Measurements from ENCODE around the gene BSPH1. TPM values are rescaled to one million over a fixed set of nuclear protein-coding genes. Genes with fewer than 3 reads are reported as not detected.
"Not testable (repeated sequence)": the region's sequence is repeated elsewhere in the genome, so short reads cannot be mapped to it uniquely, and the experiment has no call there.

The BSPH1 gene
- total and polyA plus RNA-seq, 2 donors (not counting 1 experiment from before 2014, with no cell fraction given), result not detected

- ATAC-seq (ENCODE audit: low read depth); H3K4me2 ChIP-seq (replicated peaks; ENCODE audit: low read depth, low read length, poor library complexity, severe bottlenecking); H3K4me3 Mint-ChIP-seq; H2AFZ ChIP-seq (ENCODE audit: insufficient read depth, low read depth, low read length, poor library complexity, severe bottlenecking); H3K9me3 Mint-ChIP-seq (ENCODE audit: insufficient read depth); H3K27ac Mint-ChIP-seq; H3K9me3 ChIP-seq (ENCODE audit: control extremely low read depth in 1 of 3, control insufficient read depth in 2 of 3, insufficient read depth in 1 of 3, low read length in 2 of 3); intact Hi-C loops (cut with micrococcal nuclease); DNase-seq; H3K9ac ChIP-seq (ENCODE audit: low read length); H3K79me2 ChIP-seq (ENCODE audit: control insufficient read depth, insufficient read depth, low read length); POLR2A ChIA-PET; H4K20me1 ChIP-seq (ENCODE audit: control insufficient read depth, insufficient read depth, low read length, poor library complexity, severe bottlenecking); CTCF ChIA-PET; H3K27me3 Mint-ChIP-seq; H3K27ac ChIP-seq (ENCODE audit: low read length in 2 of 2); H3K4me1 ChIP-seq (ENCODE audit: control insufficient read depth in 2 of 2, insufficient read depth in 2 of 2, low read length in 2 of 2); H3K36me3 ChIP-seq (replicated peaks in 1 of 2; ENCODE audit: control extremely low read depth in 1 of 2, control insufficient read depth in 1 of 2, extremely low read depth in 1 of 2, insufficient read depth in 2 of 2, low read length in 1 of 2); H3K4me3 ChIP-seq (ENCODE audit: control extremely low read depth in 1 of 5, extremely low read depth in 1 of 5, insufficient read depth in 1 of 5, low read depth in 2 of 5, low read length in 4 of 5); H3K4me1 Mint-ChIP-seq; H3K27me3 ChIP-seq (replicated peaks in 1 of 4; ENCODE audit: control extremely low read depth in 1 of 4, control insufficient read depth in 3 of 4, insufficient read depth in 4 of 4, low read length in 3 of 4): not testable (repeated sequence)
- no CpG with 5 or more reads among the region's 21 CpGs for WGBS (ENCODE audit: insufficient coverage)
Observed at GRCh38 chr19:47952132-47952531, 39.8 kb downstream of the BSPH1 start.

- H3K4me3 Mint-ChIP-seq; H3K27me3 ChIP-seq (replicated peaks in 1 of 4; ENCODE audit: control extremely low read depth in 1 of 4, control insufficient read depth in 3 of 4, insufficient read depth in 4 of 4, low read length in 3 of 4); intact Hi-C loops (cut with micrococcal nuclease); H3K27ac ChIP-seq (ENCODE audit: low read length in 2 of 2); DNase-seq; H3K9ac ChIP-seq (ENCODE audit: low read length); H2AFZ ChIP-seq (ENCODE audit: insufficient read depth, low read depth, low read length, poor library complexity, severe bottlenecking); H3K27me3 Mint-ChIP-seq; H3K4me2 ChIP-seq (replicated peaks; ENCODE audit: low read depth, low read length, poor library complexity, severe bottlenecking); H4K20me1 ChIP-seq (ENCODE audit: control insufficient read depth, insufficient read depth, low read length, poor library complexity, severe bottlenecking); H3K4me3 ChIP-seq (ENCODE audit: control extremely low read depth in 1 of 5, extremely low read depth in 1 of 5, insufficient read depth in 1 of 5, low read depth in 2 of 5, low read length in 4 of 5); H3K4me1 Mint-ChIP-seq; H3K9me3 Mint-ChIP-seq (ENCODE audit: insufficient read depth); H3K4me1 ChIP-seq (ENCODE audit: control insufficient read depth in 2 of 2, insufficient read depth in 2 of 2, low read length in 2 of 2); H3K9me3 ChIP-seq (ENCODE audit: control extremely low read depth in 1 of 3, control insufficient read depth in 2 of 3, insufficient read depth in 1 of 3, low read length in 2 of 3); H3K27ac Mint-ChIP-seq; ATAC-seq (ENCODE audit: low read depth); CTCF ChIA-PET; POLR2A ChIA-PET; H3K79me2 ChIP-seq (ENCODE audit: control insufficient read depth, insufficient read depth, low read length); H3K36me3 ChIP-seq (replicated peaks in 1 of 2; ENCODE audit: control extremely low read depth in 1 of 2, control insufficient read depth in 1 of 2, extremely low read depth in 1 of 2, insufficient read depth in 2 of 2, low read length in 1 of 2): not testable (repeated sequence)
- TF ChIP-seq, protein P1, sequence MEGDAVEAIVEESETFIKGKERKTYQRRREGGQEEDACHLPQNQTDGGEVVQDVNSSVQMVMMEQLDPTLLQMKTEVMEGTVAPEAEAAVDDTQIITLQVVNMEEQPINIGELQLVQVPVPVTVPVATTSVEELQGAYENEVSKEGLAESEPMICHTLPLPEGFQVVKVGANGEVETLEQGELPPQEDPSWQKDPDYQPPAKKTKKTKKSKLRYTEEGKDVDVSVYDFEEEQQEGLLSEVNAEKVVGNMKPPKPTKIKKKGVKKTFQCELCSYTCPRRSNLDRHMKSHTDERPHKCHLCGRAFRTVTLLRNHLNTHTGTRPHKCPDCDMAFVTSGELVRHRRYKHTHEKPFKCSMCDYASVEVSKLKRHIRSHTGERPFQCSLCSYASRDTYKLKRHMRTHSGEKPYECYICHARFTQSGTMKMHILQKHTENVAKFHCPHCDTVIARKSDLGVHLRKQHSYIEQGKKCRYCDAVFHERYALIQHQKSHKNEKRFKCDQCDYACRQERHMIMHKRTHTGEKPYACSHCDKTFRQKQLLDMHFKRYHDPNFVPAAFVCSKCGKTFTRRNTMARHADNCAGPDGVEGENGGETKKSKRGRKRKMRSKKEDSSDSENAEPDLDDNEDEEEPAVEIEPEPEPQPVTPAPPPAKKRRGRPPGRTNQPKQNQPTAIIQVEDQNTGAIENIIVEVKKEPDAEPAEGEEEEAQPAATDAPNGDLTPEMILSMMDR (IDR thresholded peaks at IDR 0.05), result peak; percentile 14
- 94% methylated on average over 15 of the region's 24 CpGs for WGBS (ENCODE audit: insufficient coverage)
Observed at GRCh38 chr19:47949852-47950521, 42.0 kb downstream of the BSPH1 start.

- H3K27me3 Mint-ChIP-seq; H3K4me3 ChIP-seq (ENCODE audit: control extremely low read depth in 1 of 5, extremely low read depth in 1 of 5, insufficient read depth in 1 of 5, low read depth in 2 of 5, low read length in 4 of 5); H3K4me1 ChIP-seq (ENCODE audit: control insufficient read depth in 2 of 2, insufficient read depth in 2 of 2, low read length in 2 of 2); H3K36me3 ChIP-seq (replicated peaks in 1 of 2; ENCODE audit: control extremely low read depth in 1 of 2, control insufficient read depth in 1 of 2, extremely low read depth in 1 of 2, insufficient read depth in 2 of 2, low read length in 1 of 2); CTCF ChIA-PET; H2AFZ ChIP-seq (ENCODE audit: insufficient read depth, low read depth, low read length, poor library complexity, severe bottlenecking); H4K20me1 ChIP-seq (ENCODE audit: control insufficient read depth, insufficient read depth, low read length, poor library complexity, severe bottlenecking); H3K79me2 ChIP-seq (ENCODE audit: control insufficient read depth, insufficient read depth, low read length); H3K4me2 ChIP-seq (replicated peaks; ENCODE audit: low read depth, low read length, poor library complexity, severe bottlenecking); H3K9ac ChIP-seq (ENCODE audit: low read length); H3K4me1 Mint-ChIP-seq; POLR2A ChIA-PET; DNase-seq; H3K4me3 Mint-ChIP-seq; H3K27me3 ChIP-seq (replicated peaks in 1 of 4; ENCODE audit: control extremely low read depth in 1 of 4, control insufficient read depth in 3 of 4, insufficient read depth in 4 of 4, low read length in 3 of 4); H3K9me3 Mint-ChIP-seq (ENCODE audit: insufficient read depth); intact Hi-C loops (cut with micrococcal nuclease); H3K27ac Mint-ChIP-seq; H3K27ac ChIP-seq (ENCODE audit: low read length in 2 of 2); H3K9me3 ChIP-seq (ENCODE audit: control extremely low read depth in 1 of 3, control insufficient read depth in 2 of 3, insufficient read depth in 1 of 3, low read length in 2 of 3); ATAC-seq (ENCODE audit: low read depth): not testable (repeated sequence)
- WGBS (ENCODE audit: insufficient coverage), result no CpG with 5 or more reads among the region's 20 CpGs
Observed at GRCh38 chr19:47928581-47928980, 63.4 kb downstream of the BSPH1 start.

Data from B cell (primary cell).